PC-9 (cell line): ENCODE measurements around the gene UPB1.

ENCODE experiments used
- CTCF ChIP-seq: fragments of 200-600 bp; sonication (generic); conservative IDR thresholded peaks from 2 replicates; pipeline ENCODE4 v1.6.1; 2017; ENCODE audit warnings: mixed run types, antibody characterized with exemption, mild to moderate bottlenecking, moderate library complexity
- EZH2 ChIP-seq: fragments of 200-600 bp; sonication (generic); IDR thresholded peaks from 2 replicates; pipeline ENCODE4 v1.8.0; 2017; ENCODE audit warnings: antibody characterized with exemption, low read depth

GRCh38 chr22:24499706-24500276, 4.7 kb downstream of the UPB1 start:
- TF ChIP-seq CTCF = no peak
- TF ChIP-seq EZH2 = no peak
